ENCODE measurements around the gene AMIGO3. TPM values are rescaled to one million over a fixed set of nuclear protein-coding genes. Genes with fewer than 3 reads are reported as not detected.

Gene AMIGO3
- total and polyA plus RNA-seq, 9 donors, result 0.22 to 2.0 (median 0.34) TPM; not detected in 4

DNA sequence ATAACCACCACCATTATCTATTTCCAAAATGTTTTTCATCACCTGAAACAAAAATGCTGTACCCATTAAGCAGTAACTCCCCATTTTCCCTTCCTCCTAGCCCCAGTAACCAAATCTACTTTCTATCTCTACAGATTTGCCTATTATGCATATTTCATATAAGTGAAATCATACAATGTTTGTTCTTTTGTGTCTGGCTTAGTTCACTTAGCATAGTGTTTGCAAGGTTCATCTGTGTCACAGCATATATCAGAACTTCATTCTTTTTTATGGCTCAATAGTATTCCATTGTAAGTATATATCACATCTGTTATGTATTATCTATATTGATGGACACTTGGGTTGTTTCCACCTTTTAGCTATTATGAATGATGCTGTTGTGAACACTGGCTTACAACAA lies 20.9 kb upstream of the AMIGO3 start:
- Histone ChIP-seq H3K4me1 (ENCODE audit: insufficient read depth) (no peaks in the 10 kb centered on the region), H3K27me3 (no peaks in the 10 kb centered on the region), H3K27ac (no peak overlapping the region), H3K4me3 (no peak overlapping the region), H3K36me3 (no peaks in the 10 kb centered on the region), H3K9me3 (no peaks in the 10 kb centered on the region)
- no peak for DNase-seq
- TF ChIP-seq POLR2A (IDR thresholded peaks at IDR 0.05) (no peak), CTCF (IDR thresholded peaks at IDR 0.05) (no peak), EP300 (IDR thresholded peaks at IDR 0.05) (no peak)
- intact Hi-C loops (cut with DNase I), result no loop called here

DNA sequence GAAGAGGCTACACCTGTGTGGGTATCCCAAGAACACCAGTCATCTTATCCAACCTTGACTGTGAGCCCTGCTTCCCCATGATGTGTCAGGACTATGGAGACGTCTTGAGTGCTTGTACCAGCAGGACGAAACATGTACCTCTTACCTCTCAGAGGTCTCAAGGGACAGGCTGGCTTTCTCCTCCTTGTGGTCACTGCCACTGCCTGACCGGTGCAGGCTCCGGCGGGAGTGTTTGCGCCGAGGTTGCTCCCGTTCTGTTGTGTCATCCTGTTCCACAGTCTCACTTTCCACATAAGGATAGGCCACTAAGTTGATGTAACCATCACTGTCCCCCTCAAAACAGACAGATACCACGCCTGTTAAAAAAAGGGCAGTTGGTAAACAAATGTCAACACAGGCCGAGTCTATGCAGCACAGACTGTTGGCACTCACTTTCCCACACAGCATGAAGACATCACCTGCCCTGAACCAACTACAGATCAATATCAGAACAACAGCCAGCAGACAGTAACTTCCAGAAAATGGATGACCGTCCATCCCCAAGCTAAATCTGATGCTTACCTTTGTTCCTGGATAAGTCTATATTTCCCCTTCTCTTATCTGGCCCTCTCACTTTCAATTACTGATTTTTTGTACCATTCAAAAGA lies 18.7 kb upstream of the AMIGO3 start:
- Histone ChIP-seq H3K27ac (no peak overlapping the region), H3K4me3 (no peak overlapping the region), H3K9me3 (no peaks in the 10 kb centered on the region), H3K36me3 (no peaks in the 10 kb centered on the region), H3K27me3 (no peaks in the 10 kb centered on the region), H3K4me1 (ENCODE audit: insufficient read depth) (no peaks in the 10 kb centered on the region)
- intact Hi-C loops (cut with DNase I), result no loop called here
- DNase-seq, result no peak
- 93 to 96% (median 95%) methylated on average over 11 of the region's 11 CpGs for WGBS, 3 donors
- TF ChIP-seq POLR2A (IDR thresholded peaks at IDR 0.05) (no peak), CTCF (IDR thresholded peaks at IDR 0.05) (no peak), EP300 (IDR thresholded peaks at IDR 0.05) (no peak)

DNA sequence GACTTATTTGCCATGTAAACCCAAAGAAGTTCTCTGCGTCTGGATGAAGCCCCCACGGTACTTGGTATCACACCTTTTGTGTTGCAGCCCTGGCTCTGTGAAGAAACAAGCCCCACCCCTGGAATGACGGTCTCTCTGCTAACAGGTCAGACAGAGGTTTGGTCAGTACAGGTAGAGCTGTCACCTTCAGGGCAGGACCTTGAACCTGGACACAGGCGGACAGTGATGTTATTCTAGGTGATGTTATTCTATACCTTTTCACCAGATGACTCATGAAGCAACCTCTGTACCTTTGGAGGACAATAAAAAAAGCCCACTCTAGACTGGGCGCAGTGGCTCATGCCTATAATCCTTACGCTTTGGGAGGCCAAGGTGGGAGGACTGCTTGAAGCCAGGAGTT lies 15.3 kb upstream of the AMIGO3 start:
- H3K27me3 ChIP-seq, result no peaks in the 10 kb centered on the region
- H3K4me1 ChIP-seq (ENCODE audit: insufficient read depth), result no peaks in the 10 kb centered on the region
- no peak for DNase-seq
- H3K27ac ChIP-seq, result no peak overlapping the region
- H3K4me3 ChIP-seq, result no peak overlapping the region
- no peaks in the 10 kb centered on the region for H3K36me3 ChIP-seq
- intact Hi-C loops (cut with DNase I), result no loop called here
- WGBS, 3 donors, result 90 to 91% (median 91%) methylated on average over 6 of the region's 6 CpGs
- no peaks in the 10 kb centered on the region for H3K9me3 ChIP-seq
- no peak for TF ChIP-seq POLR2A (IDR thresholded peaks at IDR 0.05)
- TF ChIP-seq EP300 (IDR thresholded peaks at IDR 0.05), result no peak
- TF ChIP-seq CTCF (IDR thresholded peaks at IDR 0.05), result no peak

DNA sequence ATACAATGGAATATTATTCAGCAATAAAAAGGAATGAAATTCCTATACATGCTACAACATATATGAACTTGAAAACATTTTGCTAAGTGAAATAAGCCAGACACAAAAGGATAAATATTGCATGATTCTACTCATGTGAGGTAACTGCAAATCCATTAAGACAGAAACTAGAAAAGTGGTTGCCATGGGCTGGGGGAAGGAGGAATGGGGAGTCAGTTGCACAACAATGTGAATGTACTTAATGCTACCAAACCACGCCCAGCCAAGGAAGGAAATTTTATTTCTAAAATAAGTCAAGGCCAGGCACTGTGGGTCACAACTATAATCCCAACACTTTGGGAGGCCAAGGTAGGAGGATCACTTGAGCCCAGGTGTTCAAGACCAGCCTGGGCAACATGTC lies 14.1 kb upstream of the AMIGO3 start:
- no peaks in the 10 kb centered on the region for H3K27me3 ChIP-seq
- DNase-seq, result no peak
- TF ChIP-seq CTCF (IDR thresholded peaks at IDR 0.05), result no peak
- TF ChIP-seq POLR2A (IDR thresholded peaks at IDR 0.05), result no peak
- no peak for TF ChIP-seq EP300 (IDR thresholded peaks at IDR 0.05)
- no peaks in the 10 kb centered on the region for H3K4me1 ChIP-seq (ENCODE audit: insufficient read depth)
- no peaks in the 10 kb centered on the region for H3K36me3 ChIP-seq
- intact Hi-C loops (cut with DNase I), result no loop called here
- H3K9me3 ChIP-seq, result no peaks in the 10 kb centered on the region
- H3K4me3 ChIP-seq, result no peak overlapping the region
- H3K27ac ChIP-seq, result no peak overlapping the region
- WGBS, 3 donors, result 83 to 100% (median 88%) methylated on average over 1 of the region's 1 CpG
